GM18858 (cell line): ENCODE results near the gene NFIC.
"Not testable (repeated sequence)": the region's sequence is repeated elsewhere in the genome, so short reads cannot be mapped to it uniquely, and the experiment has no call there.

ENCODE experiments used
- ATAC-seq: cut with Tn5 transposase; IDR thresholded peaks from one replicate; pipeline ENCODE4 v1.9.1; 2021; ENCODE audit not compliant: unreplicated experiment

Gene NFIC

DNA sequence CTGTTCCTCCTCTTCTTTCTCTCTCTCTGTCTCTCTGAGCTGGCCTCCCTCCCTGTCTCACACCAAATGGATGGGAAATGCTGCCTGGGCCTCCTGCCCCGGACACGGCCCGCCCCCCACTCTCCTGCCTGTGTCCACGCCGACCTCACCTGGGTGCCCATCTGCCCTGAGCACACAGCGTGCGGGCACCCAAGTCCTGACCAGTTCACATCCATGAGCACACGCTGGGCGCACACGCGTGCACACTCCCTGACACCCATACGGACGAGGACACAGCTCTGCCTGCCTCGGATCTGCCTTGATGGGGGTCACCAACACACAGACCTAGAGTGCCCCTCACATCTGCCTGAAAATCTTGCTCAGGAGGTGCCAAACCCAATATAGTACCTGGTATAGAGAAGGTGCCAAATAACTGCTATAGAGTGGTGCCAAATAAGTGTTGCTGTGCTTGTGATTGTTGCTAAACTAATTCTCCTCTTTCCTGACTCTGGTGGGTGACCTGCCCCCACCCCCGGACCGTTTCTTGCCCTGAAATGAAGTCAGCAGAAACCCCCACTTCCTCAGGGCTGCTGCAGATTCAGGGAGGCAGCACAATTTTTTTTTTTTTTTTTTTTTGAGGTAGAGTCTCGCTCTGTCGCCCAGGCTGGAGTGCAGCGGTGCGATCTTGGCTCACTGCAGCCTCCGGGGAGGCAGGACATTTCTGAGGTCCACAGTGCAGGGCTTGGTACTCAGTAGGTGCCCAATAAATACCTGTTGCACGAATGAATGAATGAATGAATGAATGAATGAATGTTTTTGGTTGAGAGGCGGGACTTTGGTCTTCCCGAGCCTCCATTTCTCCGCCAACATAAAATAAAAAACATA, 4.6 kb downstream of the NFIC start:
- ATAC-seq, result no peak

DNA sequence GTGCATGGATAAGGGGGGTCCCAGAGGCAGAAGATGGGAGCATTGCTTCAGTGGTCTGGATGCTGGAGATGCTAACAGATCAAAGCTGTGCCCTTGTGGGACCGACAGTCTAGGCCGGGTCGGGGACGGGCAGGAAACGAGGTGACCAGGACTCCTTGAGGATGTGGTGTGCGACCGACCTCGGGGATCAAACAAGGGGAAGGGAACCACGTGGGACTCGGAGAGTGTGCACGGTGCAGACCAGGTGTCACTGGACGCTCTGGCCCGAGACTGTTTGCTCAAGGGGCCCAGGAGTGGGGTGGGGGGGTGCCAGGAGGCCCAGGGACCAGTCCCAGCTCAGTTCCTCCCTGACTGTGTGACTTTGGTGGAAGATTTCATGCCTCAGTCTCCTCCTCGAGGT, 6.0 kb downstream of the NFIC start:
- no peak for ATAC-seq

- ATAC-seq, result no peak
Measured at GRCh38 chr19:3373971-3374368, 7.6 kb downstream of the NFIC start.

GRCh38 chr19:3374369-3375112, 8.2 kb downstream of the NFIC start:
- no peak for ATAC-seq

DNA sequence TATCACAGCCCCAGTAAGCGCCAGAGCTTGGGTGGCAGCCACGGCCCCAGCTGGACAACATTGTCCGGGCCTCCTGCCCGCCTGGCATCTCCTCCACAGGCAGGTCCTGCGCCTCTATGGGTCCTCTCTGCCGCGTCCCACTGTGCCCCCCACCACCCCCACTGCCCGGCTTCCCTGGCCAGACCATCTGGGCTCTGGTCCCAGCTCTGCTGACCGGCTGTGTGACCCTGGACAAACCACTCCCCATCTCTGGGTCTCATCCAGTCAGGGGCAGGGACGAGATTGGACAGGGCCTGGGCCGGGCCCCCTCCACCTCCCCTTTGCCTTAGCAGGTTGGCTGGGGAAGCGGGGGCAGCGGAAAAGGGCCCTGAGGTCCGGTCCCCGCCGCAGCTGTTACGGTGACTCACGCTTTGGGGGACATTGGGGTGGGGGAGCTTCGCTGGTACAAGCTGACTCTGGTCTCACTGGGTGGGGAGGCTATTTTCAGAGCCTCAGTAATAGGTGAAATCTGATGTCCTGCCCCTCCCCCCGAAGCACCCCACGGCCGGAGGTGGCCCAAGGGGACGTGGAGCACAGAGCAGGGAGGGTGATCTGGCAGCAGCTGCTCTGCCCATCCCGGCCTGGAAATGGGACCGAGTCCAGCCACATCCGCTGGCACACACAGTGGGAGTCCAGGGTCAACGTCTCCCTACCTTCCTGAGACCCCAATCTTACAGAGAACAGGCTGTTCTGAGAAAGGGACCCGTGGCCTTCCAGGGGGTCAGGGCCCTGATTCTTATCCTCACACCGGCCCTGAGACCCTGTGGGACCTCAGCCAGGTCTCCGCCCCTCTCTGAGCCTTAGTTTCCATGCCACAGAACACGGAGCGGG, 9.1 kb downstream of the NFIC start:
- ATAC-seq, result no peak

GRCh38 chr19:3376091-3376455, 9.7 kb downstream of the NFIC start:
- not testable (repeated sequence) for ATAC-seq

DNA sequence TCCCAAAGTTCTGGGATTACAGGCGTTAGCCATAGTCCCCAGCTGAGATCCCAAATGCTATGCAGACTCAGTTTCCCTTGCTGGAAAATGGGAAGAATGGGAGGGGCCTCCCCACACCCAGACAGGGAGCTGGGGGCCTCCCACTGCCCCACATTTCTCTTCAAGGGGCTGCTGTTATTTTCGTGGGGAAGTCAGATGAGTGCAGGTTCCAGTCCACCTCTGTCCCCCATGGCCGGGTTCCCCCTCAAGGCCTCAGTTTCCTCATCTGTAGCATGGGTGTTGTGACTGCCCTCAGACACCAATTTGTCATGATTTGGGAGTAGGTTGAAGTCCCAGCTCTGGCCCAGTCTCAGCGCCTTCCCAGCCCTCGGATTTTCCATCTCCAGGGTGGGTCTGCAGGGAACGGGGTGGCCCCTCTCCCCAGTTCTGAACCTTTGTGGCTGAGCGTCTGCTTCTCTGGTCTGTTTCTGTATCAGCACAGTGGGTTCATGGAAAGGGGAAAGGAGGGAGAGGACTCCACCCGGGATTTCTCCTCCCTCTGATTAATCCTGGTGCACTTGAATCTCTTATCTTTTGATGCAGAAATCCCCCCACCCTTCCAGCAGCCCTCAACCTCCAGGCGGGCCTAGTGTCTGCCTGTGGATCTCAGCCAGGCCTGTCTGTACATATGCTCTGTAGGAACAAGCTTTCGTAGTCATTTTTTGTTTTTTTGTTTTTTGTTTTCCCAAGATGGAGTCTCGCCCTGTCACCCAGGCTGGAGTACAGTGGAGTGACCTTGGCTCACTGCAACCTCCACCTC, 12.2 kb downstream of the NFIC start:
- ATAC-seq, result no peak

- no peak for ATAC-seq
Measured at GRCh38 chr19:3380829-3381228, 14.4 kb downstream of the NFIC start.

- ATAC-seq, result no peak
Measured at GRCh38 chr19:3381701-3382372, 15.5 kb downstream of the NFIC start.

- no peak for ATAC-seq
Measured at GRCh38 chr19:3382460-3383100, 16.2 kb downstream of the NFIC start.

DNA sequence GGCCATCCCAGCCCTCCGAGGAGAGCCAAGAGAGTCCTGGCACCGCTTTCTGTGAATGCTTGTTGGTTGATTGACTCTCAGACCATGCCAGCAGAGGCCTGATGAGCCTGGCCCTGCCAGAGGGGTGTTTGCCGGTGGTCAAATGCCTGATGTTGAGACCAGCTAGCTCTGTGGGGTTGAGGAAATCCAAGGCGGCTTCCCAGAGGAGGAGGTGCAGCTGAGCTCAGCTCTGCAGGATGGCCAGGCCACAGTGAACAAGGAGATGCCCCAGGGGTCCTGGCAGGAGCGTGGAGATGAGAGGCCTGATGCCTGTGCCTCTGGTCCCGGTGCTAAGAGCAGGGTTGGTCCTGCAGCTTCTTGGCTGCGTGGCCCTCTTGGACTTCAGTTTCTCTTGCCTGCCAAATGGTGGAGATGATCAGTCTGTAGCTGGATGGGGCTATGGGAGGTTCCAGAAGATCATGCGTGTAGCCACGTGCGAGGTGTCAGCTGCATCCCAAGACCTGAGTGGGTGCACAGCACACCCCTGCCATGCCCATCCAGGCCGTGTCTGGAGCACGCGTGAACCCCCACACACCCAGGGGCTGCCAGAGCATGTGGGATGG, 16.8 kb downstream of the NFIC start:
- no peak for ATAC-seq

DNA sequence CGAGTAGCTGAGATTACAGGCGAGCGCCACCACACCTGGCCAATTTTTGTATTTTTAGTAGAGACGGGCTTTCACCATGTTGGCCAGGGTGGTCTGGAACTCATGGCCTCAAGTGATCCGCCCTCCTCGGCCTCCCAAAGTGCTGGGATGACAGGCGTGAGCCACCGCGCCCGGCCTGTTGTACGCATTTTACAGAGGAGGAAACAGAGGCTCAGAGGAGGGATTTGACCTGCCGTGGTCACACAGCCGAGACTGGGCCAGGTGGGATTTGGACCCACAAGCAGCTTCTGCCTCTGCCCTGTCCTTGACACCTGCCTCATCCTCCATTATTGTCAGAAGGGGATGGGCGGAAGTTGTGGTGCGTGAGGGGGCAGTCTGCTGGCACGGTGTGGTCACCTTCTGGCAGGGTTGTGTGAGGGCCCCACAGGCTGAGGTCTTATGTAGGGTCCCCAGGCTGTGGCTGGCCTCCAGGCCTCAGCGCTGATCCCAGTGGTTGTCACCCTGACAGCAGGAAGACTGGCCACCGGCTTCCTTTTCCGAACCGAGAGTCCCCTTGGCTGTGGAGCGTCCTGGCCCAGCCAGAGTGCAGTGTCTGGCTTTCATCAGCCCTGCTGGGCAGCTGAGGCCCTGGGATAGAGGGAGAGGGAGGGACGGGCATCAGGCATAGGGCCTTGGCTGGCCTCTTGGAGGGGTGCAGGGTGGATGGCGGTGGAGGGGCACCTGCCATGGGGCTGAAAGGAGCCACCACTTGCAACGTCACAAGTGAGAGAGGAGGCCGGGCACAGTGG, 20.3 kb downstream of the NFIC start:
- ATAC-seq, result no peak

DNA sequence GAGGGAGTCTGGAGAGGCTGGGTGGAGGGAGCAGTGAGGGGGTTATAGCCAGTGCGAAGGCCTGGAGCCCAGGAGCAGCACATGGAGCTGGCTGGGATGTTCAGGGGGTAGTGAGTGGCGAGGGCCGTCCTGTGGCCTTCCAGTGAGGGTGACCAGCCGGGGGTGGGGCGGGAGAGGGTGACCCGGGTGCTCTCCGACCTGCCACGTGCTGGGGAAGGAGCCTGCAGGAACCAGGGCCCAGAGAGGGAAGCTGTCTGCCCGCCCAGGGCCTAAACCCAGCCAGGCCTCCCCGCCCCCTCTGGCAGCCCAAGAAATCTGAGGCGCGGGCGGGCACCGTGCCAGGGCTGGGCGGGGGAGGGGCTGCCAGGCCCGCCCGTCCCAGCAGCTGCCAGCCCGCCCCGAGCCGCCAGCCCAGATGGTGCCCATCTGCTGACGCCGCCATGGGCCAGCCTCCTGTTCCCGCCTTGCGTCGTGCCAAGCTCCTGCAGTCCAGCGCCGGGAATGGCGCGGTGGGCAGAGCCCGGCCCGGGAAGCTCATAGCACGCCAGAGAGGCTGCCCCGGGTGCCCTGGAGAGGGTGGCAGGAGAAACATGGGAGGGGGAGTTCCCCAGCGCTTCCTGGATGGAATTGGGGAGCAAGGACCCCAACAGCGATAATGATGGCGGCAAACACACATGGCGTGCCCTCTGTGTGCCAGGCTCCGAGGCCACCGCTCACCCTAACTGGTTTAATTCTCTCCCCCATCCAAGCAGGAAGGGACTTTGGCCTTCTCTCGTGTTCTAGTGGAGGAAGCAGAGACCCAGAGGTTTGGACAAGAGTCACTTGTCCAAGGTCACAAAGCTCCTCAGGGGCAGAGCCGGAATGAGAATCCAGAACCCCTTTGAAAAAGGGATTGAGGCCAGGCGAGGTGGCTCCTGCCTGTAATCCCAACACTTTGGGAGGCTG, 21.5 kb downstream of the NFIC start:
- ATAC-seq, result no peak

- no peak for ATAC-seq
Measured at GRCh38 chr19:3389446-3389778, 23.0 kb downstream of the NFIC start.

GRCh38 chr19:3389876-3390371, 23.5 kb downstream of the NFIC start:
- ATAC-seq, result no peak

DNA sequence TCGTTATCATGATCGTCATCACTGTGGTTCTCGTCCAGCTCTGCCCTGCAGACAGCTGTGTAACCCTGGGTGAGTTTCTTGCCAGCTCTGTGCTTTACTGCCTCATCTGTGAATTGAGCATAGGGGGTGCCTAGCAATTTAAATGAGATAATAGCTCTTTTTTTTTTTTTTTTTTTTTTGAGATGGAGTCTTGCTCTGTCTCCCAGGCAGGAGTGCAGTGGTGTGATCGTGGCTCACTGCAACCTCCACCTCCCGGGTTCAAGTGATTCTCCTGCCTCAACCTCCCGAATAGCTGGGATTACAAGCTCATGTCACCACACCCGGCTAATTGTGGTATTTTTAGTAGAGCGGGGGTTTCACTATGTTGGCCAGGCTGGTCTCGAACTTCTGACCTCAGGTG, 25.5 kb downstream of the NFIC start:
- ATAC-seq, result not testable (repeated sequence)

DNA sequence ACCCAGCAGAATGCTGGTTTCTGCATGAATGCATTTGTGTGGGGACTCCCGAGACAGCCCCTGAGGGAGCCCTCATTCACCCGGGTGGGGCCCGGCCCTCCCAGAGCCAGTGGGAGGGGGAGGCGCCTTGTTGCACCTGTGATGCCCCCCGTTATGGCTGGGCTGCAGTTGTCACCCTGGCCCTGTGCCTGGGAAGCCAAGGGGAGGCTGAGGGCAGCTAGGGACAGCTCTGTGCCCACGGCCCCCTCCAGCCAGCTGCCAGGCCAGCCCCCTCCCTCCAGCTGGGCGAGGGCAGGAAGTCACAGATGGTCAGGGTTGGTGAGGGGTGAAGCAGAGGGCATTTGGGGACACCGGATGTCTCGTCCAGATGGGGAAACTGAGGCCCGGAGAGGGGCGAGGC, 26.1 kb downstream of the NFIC start:
- no peak for ATAC-seq
